RWPE2 (cell line): ENCODE results near the gene HMCN2.
"Not testable (repeated sequence)": the region's sequence is repeated elsewhere in the genome, so short reads cannot be mapped to it uniquely, and the experiment has no call there.

ENCODE experiments used
- ATAC-seq: fragments of 200-7000 bp; cut with Tn5 transposase; 3 replicates; pipeline ENCODE4 v1.9.1; 2021; ENCODE audit warnings: low read depth
- DNase-seq: peaks from one replicate; pipeline ENCODE4 v3.0.0-alpha.2; 2020; ENCODE audit warnings: low spot score
- H3K27ac ChIP-seq: fragments of 450-650 bp; 2 replicates; pipeline ENCODE4 v1.5.1; 2017; ENCODE audit warnings: mild to moderate bottlenecking; ENCODE audit not compliant: poor library complexity, severe bottlenecking
- H3K27me3 ChIP-seq: fragments of 250-450 bp; sonication (Bioruptor Pico); 2 replicates; pipeline ENCODE4 v1.5.1; 2021; ENCODE audit warnings: mild to moderate bottlenecking, moderate library complexity; ENCODE audit not compliant: insufficient read depth, poor library complexity, severe bottlenecking
- H3K36me3 ChIP-seq: fragments of 250-450 bp; sonication (Bioruptor Pico); 2 replicates; pipeline ENCODE4 v1.5.1; 2020; ENCODE audit warnings: low read depth, mild to moderate bottlenecking, moderate library complexity
- H3K4me1 ChIP-seq: fragments of 250-450 bp; sonication (Bioruptor Pico); 2 replicates; pipeline ENCODE4 v1.5.1; 2021; ENCODE audit warnings: mild to moderate bottlenecking, moderate library complexity; ENCODE audit not compliant: insufficient read depth, poor library complexity, severe bottlenecking
- H3K4me3 ChIP-seq: fragments of 250-450 bp; sonication (Bioruptor Pico); 2 replicates; pipeline ENCODE4 v1.5.1; 2021; ENCODE audit warnings: mild to moderate bottlenecking, moderate library complexity; ENCODE audit not compliant: severe bottlenecking
- H3K9me3 ChIP-seq: fragments of 250-450 bp; sonication (Bioruptor Pico); 2 replicates; pipeline ENCODE4 v1.5.1; 2021; ENCODE audit warnings: mild to moderate bottlenecking, moderate library complexity; ENCODE audit not compliant: severe bottlenecking
- CTCF ChIP-seq: fragments of 450-650 bp; IDR thresholded peaks from one replicate; pipeline ENCODE4 v1.5.1; 2017; ENCODE audit warnings: mild to moderate bottlenecking, moderate library complexity; ENCODE audit not compliant: poor library complexity, severe bottlenecking

The HMCN2 gene

GRCh38 chr9:130433947-130434262 lies 168.3 kb downstream of the HMCN2 start:
- Histone ChIP-seq H3K9me3 (no peaks in the 10 kb centered on the region), H3K27me3 (no peaks in the 10 kb centered on the region), H3K4me1 (no peaks in the 10 kb centered on the region), H3K4me3 (no peak overlapping the region), H3K27ac (no peak overlapping the region), H3K36me3 (no peaks in the 10 kb centered on the region)
- TF ChIP-seq CTCF = no peak
- DNase-seq = no peak
- no peak for ATAC-seq

GRCh38 chr9:130434656-130435055 lies 169.1 kb downstream of the HMCN2 start:
- H3K4me3 ChIP-seq, H3K36me3 ChIP-seq, DNase-seq, H3K27ac ChIP-seq, H3K9me3 ChIP-seq, H3K4me1 ChIP-seq, ATAC-seq, H3K27me3 ChIP-seq: not testable (repeated sequence)

GRCh38 chr9:130437011-130437789 lies 171.6 kb downstream of the HMCN2 start:
- H3K4me1 ChIP-seq = no peaks in the 10 kb centered on the region
- ATAC-seq (no peak), DNase-seq (no peak)
- no peaks in the 10 kb centered on the region for H3K9me3 ChIP-seq
- no peaks in the 10 kb centered on the region for H3K36me3 ChIP-seq
- H3K27ac ChIP-seq = no peak overlapping the region
- no peaks in the 10 kb centered on the region for H3K27me3 ChIP-seq
- H3K4me3 ChIP-seq = no peak overlapping the region
- TF ChIP-seq CTCF = no peak

- ATAC-seq (no peak), DNase-seq (no peak)
- H3K4me1 ChIP-seq = no peaks in the 10 kb centered on the region
- no peaks in the 10 kb centered on the region for H3K27me3 ChIP-seq
- no peak overlapping the region for H3K27ac ChIP-seq
- TF ChIP-seq CTCF = no peak
- no peak overlapping the region for H3K4me3 ChIP-seq
- H3K9me3 ChIP-seq = no peaks in the 10 kb centered on the region
- H3K36me3 ChIP-seq = no peaks in the 10 kb centered on the region
Observed at GRCh38 chr9:130438382-130438981, 172.9 kb downstream of the HMCN2 start.

GRCh38 chr9:130441031-130441430 lies 175.5 kb downstream of the HMCN2 start:
- Histone ChIP-seq H3K27ac (no peak overlapping the region), H3K9me3 (no peaks in the 10 kb centered on the region), H3K4me1 (peaks cover 3% of the 10 kb centered on the region), H3K27me3 (no peaks in the 10 kb centered on the region), H3K4me3 (no peak overlapping the region), H3K36me3 (no peaks in the 10 kb centered on the region)
- TF ChIP-seq CTCF = no peak
- no peak for DNase-seq
- no peak for ATAC-seq
